Fibroblast of lung (primary cell): ENCODE measurements around the gene WDR37. TPM values are rescaled to one million over a fixed set of nuclear protein-coding genes. Genes with fewer than 3 reads are reported as not detected.
"Not testable (repeated sequence)": the region's sequence is repeated elsewhere in the genome, so short reads cannot be mapped to it uniquely, and the experiment has no call there.

Source experiments
- DNase-seq, 2 donors: peaks; one replicate each; pipeline versions ENCODE4 v3.0.0 to v3.0.0-alpha.2; 2010; ENCODE audit warnings: low read depth in 2 of 2
- H2AFZ ChIP-seq: 2 replicates; pipeline ENCODE4 v1.5.1; 2012; ENCODE audit warnings: low read length, control low read depth, inconsistent platforms
- H3K27ac ChIP-seq: 2 replicates; pipeline ENCODE4 v1.5.1; 2011; ENCODE audit warnings: low read length, control low read depth; ENCODE audit not compliant: insufficient read depth
- H3K27me3 ChIP-seq: 2 replicates; pipeline ENCODE4 v1.5.1; 2011; ENCODE audit warnings: mild to moderate bottlenecking, low read length; ENCODE audit not compliant: control insufficient read depth, insufficient read depth
- H3K36me3 ChIP-seq: 2 replicates; pipeline ENCODE4 v1.5.1; 2011; ENCODE audit warnings: low read length; ENCODE audit not compliant: control insufficient read depth, insufficient read depth
- H3K4me1 ChIP-seq: 2 replicates; pipeline ENCODE4 v1.5.1; 2011; ENCODE audit warnings: low read length; ENCODE audit not compliant: control insufficient read depth, insufficient read depth; ENCODE audit errors: extremely low read depth
- H3K4me2 ChIP-seq: 2 replicates; pipeline ENCODE4 v1.5.1; 2011; ENCODE audit warnings: low read length, control low read depth; ENCODE audit not compliant: insufficient read depth; ENCODE audit errors: extremely low read depth
- H3K4me3 ChIP-seq, 4 experiments: fragments of 200-600 bp in 1 of 4; sonication (generic) in 1 of 4; replicated peaks in 1 of 4; 2 replicates each; pipeline ENCODE4 v1.5.1; 2011 to 2016; ENCODE audit warnings: low read length in 4 of 4, low read depth in 3 of 4, mild to moderate bottlenecking in 3 of 4, control low read depth in 2 of 4, inconsistent platforms in 1 of 4, mixed read lengths in 1 of 4; ENCODE audit not compliant: insufficient read depth in 1 of 4; ENCODE audit errors: control extremely low read depth in 1 of 4
- H3K79me2 ChIP-seq: 2 replicates; pipeline ENCODE4 v1.5.1; 2012; ENCODE audit warnings: mild to moderate bottlenecking, low read length, inconsistent platforms; ENCODE audit not compliant: control insufficient read depth, insufficient read depth
- H3K9ac ChIP-seq: 2 replicates; pipeline ENCODE4 v1.5.1; 2011; ENCODE audit warnings: mild to moderate bottlenecking, low read length, control low read depth; ENCODE audit not compliant: insufficient read depth
- H3K9me3 ChIP-seq: 2 replicates; pipeline ENCODE4 v1.5.1; 2012; ENCODE audit warnings: low read depth, low read length; ENCODE audit not compliant: control insufficient read depth, insufficient read depth
- H4K20me1 ChIP-seq: 2 replicates; pipeline ENCODE4 v1.5.1; 2011; ENCODE audit warnings: low read length; ENCODE audit not compliant: control insufficient read depth, insufficient read depth; ENCODE audit errors: extremely low read depth
- CTCF ChIP-seq, 2 donors: IDR thresholded peaks in 1 of 2; conservative IDR thresholded peaks in 1 of 2; 1 replicate in 1 of 2; 2 replicates in 1 of 2; pipeline ENCODE4 v1.5.1; 2011 to 2012; ENCODE audit warnings: low read length in 2 of 2, control low read depth in 1 of 2, inconsistent platforms in 1 of 2, low read depth in 1 of 2, mild to moderate bottlenecking in 1 of 2
- EZH2 ChIP-seq: IDR thresholded peaks from 2 replicates; pipeline ENCODE4 v1.5.1; 2012; ENCODE audit warnings: low read length, control low read depth, mild to moderate bottlenecking; ENCODE audit errors: missing control alignments
- polyA plus RNA-seq, 2 donors: library from polyadenylated mRNA; depleted of rRNA in 1 of 2; stranded (reverse) in 1 of 2; unstranded in 1 of 2; fragments of >200 nt; gene quantifications; 2 replicates each; pipeline ENCODE4 v1.2.1, GENCODE V29; 2011 to 2012; ENCODE audit warnings: missing spikeins in 1 of 2
- total RNA-seq: library from RNA; depleted of rRNA; stranded (reverse); fragments of >200 nt; gene quantifications from 2 replicates; pipeline ENCODE4 v1.2.1, GENCODE V29; 2014

The WDR37 gene
- total and polyA plus RNA-seq, 2 donors (not counting 1 experiment from before 2014, with no cell fraction given): 13.0 to 15.8 TPM

GRCh38 chr10:1159131-1160061 lies 103.2 kb downstream of the WDR37 start:
- Histone ChIP-seq H3K4me3 (peak overlapping the region in 1 of 4 experiments; percentile 37), H4K20me1 (no peaks in the 10 kb centered on the region), H3K4me2 (no peak overlapping the region), H3K36me3 (no peaks in the 10 kb centered on the region), H3K9me3 (no peaks in the 10 kb centered on the region), H2AFZ (no peak overlapping the region), H3K4me1 (no peaks in the 10 kb centered on the region), H3K27ac (no peak overlapping the region), H3K9ac (no peak overlapping the region), H3K27me3 (no peaks in the 10 kb centered on the region), H3K79me2 (no peaks in the 10 kb centered on the region)
- no peak for TF ChIP-seq EZH2
- TF ChIP-seq CTCF (conservative IDR thresholded peaks at IDR 0.05 in 1 of 2, IDR thresholded peaks at IDR 0.05 in 1 of 2; ENCODE audit: low read depth in 1 of 2, low read length in 2 of 2): no peak
- peak in 1 of 2 donors; percentile 75 for DNase-seq

GRCh38 chr10:1160561-1161314 lies 104.6 kb downstream of the WDR37 start:
- Histone ChIP-seq H2AFZ (no peak overlapping the region), H3K4me1 (no peaks in the 10 kb centered on the region), H3K4me3 (no peak overlapping the region), H4K20me1 (no peaks in the 10 kb centered on the region), H3K27me3 (no peaks in the 10 kb centered on the region), H3K36me3 (no peaks in the 10 kb centered on the region), H3K4me2 (no peak overlapping the region), H3K9me3 (no peaks in the 10 kb centered on the region), H3K79me2 (no peaks in the 10 kb centered on the region), H3K27ac (no peak overlapping the region), H3K9ac (no peak overlapping the region)
- DNase-seq: no peak
- TF ChIP-seq CTCF (conservative IDR thresholded peaks at IDR 0.05 in 1 of 2, IDR thresholded peaks at IDR 0.05 in 1 of 2; ENCODE audit: low read depth in 1 of 2, low read length in 2 of 2): no peak

GRCh38 chr10:1161315-1161673 lies 105.1 kb downstream of the WDR37 start:
- not testable (repeated sequence) for H3K4me1 ChIP-seq, H3K4me3 ChIP-seq, H3K27me3 ChIP-seq, H3K36me3 ChIP-seq, H2AFZ ChIP-seq, H3K4me2 ChIP-seq, H3K27ac ChIP-seq, H3K79me2 ChIP-seq, H4K20me1 ChIP-seq, H3K9ac ChIP-seq, DNase-seq, H3K9me3 ChIP-seq
